GM18951 (cell line): ENCODE data around the gene PSAP.

Source experiments
- POLR2A ChIP-seq: IDR thresholded peaks from 4 replicates; pipeline ENCODE4 v1.6.1; 2011; ENCODE audit warnings: mild to moderate bottlenecking; ENCODE audit not compliant: insufficient read length, insufficient read depth; ENCODE audit errors: extremely low read depth
- in situ Hi-C: fragments of 300-500 bp; cut with MboI; formaldehyde crosslinking; loops from one replicate; pipeline ENCODE4 v1.12.0; 2022; ENCODE audit warnings: low sequenced_read_pairs, mixed read lengths, inconsistent platforms; ENCODE audit not compliant: unreplicated experiment

The PSAP gene

GRCh38 chr10:71799608-71800453 is 51.2 kb downstream of the PSAP start:
- in situ Hi-C loops = no loop called here
- no peak for TF ChIP-seq POLR2A

- no peak for TF ChIP-seq POLR2A
- in situ Hi-C loops = no loop called here
Measured at GRCh38 chr10:71799112-71799511, 51.9 kb downstream of the PSAP start.

GRCh38 chr10:71798308-71798624 is 52.8 kb downstream of the PSAP start:
- TF ChIP-seq POLR2A = no peak
- in situ Hi-C loops = no loop called here

- no peak for TF ChIP-seq POLR2A
- in situ Hi-C loops = no loop called here
Measured at GRCh38 chr10:71797533-71798307, 53.3 kb downstream of the PSAP start.

- TF ChIP-seq POLR2A = no peak
- in situ Hi-C loops = no loop called here
Measured at GRCh38 chr10:71796749-71797405, 54.2 kb downstream of the PSAP start.

GRCh38 chr10:71795248-71795647 is 55.8 kb downstream of the PSAP start:
- TF ChIP-seq POLR2A = no peak
- in situ Hi-C loops = no loop called here

- no peak for TF ChIP-seq POLR2A
- in situ Hi-C loops = no loop called here
Measured at GRCh38 chr10:71790749-71791440, 60.2 kb downstream of the PSAP start.

- no peak for TF ChIP-seq POLR2A
- in situ Hi-C loops = no loop called here
Measured at GRCh38 chr10:71789871-71790270, 61.2 kb downstream of the PSAP start.

GRCh38 chr10:71788954-71789353 is 62.1 kb downstream of the PSAP start:
- TF ChIP-seq POLR2A = no peak
- in situ Hi-C loops = no loop called here

GRCh38 chr10:71784679-71785272 is 66.3 kb downstream of the PSAP start:
- TF ChIP-seq POLR2A = no peak
- in situ Hi-C loops = no loop called here

GRCh38 chr10:71783917-71784678 is 67.0 kb downstream of the PSAP start:
- in situ Hi-C loops = no loop called here
- TF ChIP-seq POLR2A = no peak

GRCh38 chr10:71782917-71783490 is 68.0 kb downstream of the PSAP start:
- TF ChIP-seq POLR2A = no peak
- in situ Hi-C loops = no loop called here
